ENCODE results near the gene KLHL26. TPM values are rescaled to one million over a fixed set of nuclear protein-coding genes. Genes with fewer than 3 reads are reported as not detected.

The KLHL26 gene
- polyA plus RNA-seq, 3 donors = 1.6 to 3.2 (median 2.0) TPM

- Histone ChIP-seq H3K79me2 (ENCODE audit: insufficient read depth, low read length) (peaks cover 9% of the 10 kb centered on the region), H3K9ac (ENCODE audit: insufficient read depth, low read length, poor library complexity, severe bottlenecking) (no peak overlapping the region), H3K4me1 (ENCODE audit: control insufficient read depth in 1 of 2, insufficient read depth in 2 of 2, low read length in 2 of 2) (peaks cover 28 to 37% of the 10 kb centered on the region in 2 donors), H3K36me3 (replicated peaks in 1 of 2; ENCODE audit: control insufficient read depth in 1 of 2, insufficient read depth in 2 of 2, low read length in 2 of 2) (peaks cover 0 to 2% of the 10 kb centered on the region in 2 donors), H3K27me3 (ENCODE audit: control insufficient read depth in 2 of 2, insufficient read depth in 2 of 2, low read length in 2 of 2) (no peaks in the 10 kb centered on the region), H2AFZ (ENCODE audit: insufficient read depth, low read depth, low read length, poor library complexity, severe bottlenecking) (no peak overlapping the region), H3K9me3 (replicated peaks in 1 of 2; ENCODE audit: control insufficient read depth in 1 of 2, insufficient read depth in 1 of 2, low read length in 2 of 2) (no peaks in the 10 kb centered on the region), H4K20me1 (ENCODE audit: insufficient read depth, low read length) (peaks cover 75% of the 10 kb centered on the region), H3K27ac (ENCODE audit: low read depth in 1 of 2, low read length in 2 of 2) (no peak overlapping the region), H3K4me2 (replicated peaks; ENCODE audit: extremely low read depth, low read length, poor library complexity, severe bottlenecking) (no peak overlapping the region), H3K4me3 (replicated peaks in 1 of 3; ENCODE audit: low read depth in 2 of 3, low read length in 3 of 3) (no peak overlapping the region)
- Mint-ChIP-seq H3K9me3 (peaks cover 0 to 2% (median 0%) of the 10 kb centered on the region in 7 donors), H3K4me1 (peaks cover 39% of the 10 kb centered on the region), H3K27me3 (ENCODE audit: low read depth in 3 of 3) (peaks cover 12 to 20% (median 14%) of the 10 kb centered on the region in 3 donors), H3K36me3 (peaks cover 19 to 28% of the 10 kb centered on the region in 2 donors), H3K4me3 (no peak overlapping the region), H3K27ac (peak overlapping the region in 1 of 7 donors; percentile 58)
- TF ChIP-seq CTCF (IDR thresholded peaks at IDR 0.05) = no peak
- no peak for DNase-seq
- WGBS (ENCODE audit: insufficient coverage) = 97% methylated on average over 10 of the region's 10 CpGs
- intact Hi-C loops (cut with micrococcal nuclease) = no loop called here
These were observed 11.0 kb downstream of the KLHL26 start for GRCh38 chr19:18647807-18648206.

GRCh38 chr19:18648973-18649315 is 12.1 kb downstream of the KLHL26 start:
- DNase-seq = no peak
- Mint-ChIP-seq H3K36me3 (peaks cover 19 to 29% of the 10 kb centered on the region in 2 donors), H3K27me3 (ENCODE audit: low read depth in 3 of 3) (peaks cover 11 to 20% (median 14%) of the 10 kb centered on the region in 3 donors), H3K27ac (peak overlapping the region in 1 of 7 donors; percentile 2), H3K4me3 (peak overlapping the region in 1 of 2 donors; percentile 86), H3K9me3 (peaks cover 0 to 2% (median 0%) of the 10 kb centered on the region in 7 donors), H3K4me1 (peaks cover 37% of the 10 kb centered on the region)
- Histone ChIP-seq H3K36me3 (replicated peaks in 1 of 2; ENCODE audit: control insufficient read depth in 1 of 2, insufficient read depth in 2 of 2, low read length in 2 of 2) (peaks cover 0 to 2% of the 10 kb centered on the region in 2 donors), H3K4me1 (ENCODE audit: control insufficient read depth in 1 of 2, insufficient read depth in 2 of 2, low read length in 2 of 2) (peaks cover 27 to 35% of the 10 kb centered on the region in 2 donors), H2AFZ (ENCODE audit: insufficient read depth, low read depth, low read length, poor library complexity, severe bottlenecking) (no peak overlapping the region), H3K4me3 (replicated peaks in 1 of 3; ENCODE audit: low read depth in 2 of 3, low read length in 3 of 3) (peak overlapping the region in 1 of 3 experiments; percentile 65), H3K4me2 (replicated peaks; ENCODE audit: extremely low read depth, low read length, poor library complexity, severe bottlenecking) (peak overlapping the region; percentile 68), H3K9me3 (replicated peaks in 1 of 2; ENCODE audit: control insufficient read depth in 1 of 2, insufficient read depth in 1 of 2, low read length in 2 of 2) (no peaks in the 10 kb centered on the region), H3K9ac (ENCODE audit: insufficient read depth, low read length, poor library complexity, severe bottlenecking) (no peak overlapping the region), H3K27me3 (ENCODE audit: control insufficient read depth in 2 of 2, insufficient read depth in 2 of 2, low read length in 2 of 2) (no peaks in the 10 kb centered on the region), H3K79me2 (ENCODE audit: insufficient read depth, low read length) (peaks cover 9% of the 10 kb centered on the region), H3K27ac (ENCODE audit: low read depth in 1 of 2, low read length in 2 of 2) (no peak overlapping the region), H4K20me1 (ENCODE audit: insufficient read depth, low read length) (peaks cover 71% of the 10 kb centered on the region)
- TF ChIP-seq CTCF (IDR thresholded peaks at IDR 0.05) = no peak
- 68% methylated on average over 13 of the region's 13 CpGs for WGBS (ENCODE audit: insufficient coverage)
- intact Hi-C loops (cut with micrococcal nuclease) = no loop called here

All from CD14-positive monocyte (primary cell).